T-helper 2 cell treated with Interferon-gamma antibody and Interleukin-4, amounts not matched to agents 5 μg/mL and 100 μg/mL, for 36 hours (primary cell): Measurements from ENCODE around the gene KLKB1.
"Not testable (repeated sequence)": the region's sequence is repeated elsewhere in the genome, so short reads cannot be mapped to it uniquely, and the experiment has no call there.

Experiments
- DNase-seq: peaks from one replicate; pipeline ENCODE4 v3.0.0; 2021; ENCODE audit warnings: low spot score
- H3K27ac Mint-ChIP-seq: one replicate; pipeline ENCODE4 v1.8.0; 2021; ENCODE audit warnings: mild to moderate bottlenecking, mixed read lengths
- H3K27me3 Mint-ChIP-seq: one replicate; pipeline ENCODE4 v1.8.0; 2021; ENCODE audit warnings: low read depth, mixed read lengths
- H3K36me3 Mint-ChIP-seq: one replicate; pipeline ENCODE4 v1.8.0; 2021; ENCODE audit warnings: low read depth, mixed read lengths
- H3K4me1 Mint-ChIP-seq: one replicate; pipeline ENCODE4 v1.8.0; 2021; ENCODE audit warnings: low read depth, mixed read lengths
- H3K4me3 Mint-ChIP-seq: one replicate; pipeline ENCODE4 v1.8.0; 2022; ENCODE audit warnings: mild to moderate bottlenecking, moderate library complexity, mixed read lengths
- H3K9me3 Mint-ChIP-seq: one replicate; pipeline ENCODE4 v1.8.0; 2021; ENCODE audit warnings: mixed read lengths

Gene KLKB1

GRCh38 chr4:186241616-186242015, 14.3 kb downstream of the KLKB1 start:
- Mint-ChIP-seq H3K9me3 (no peaks in the 10 kb centered on the region), H3K27me3 (no peaks in the 10 kb centered on the region), H3K36me3 (no peaks in the 10 kb centered on the region), H3K4me3 (no peak overlapping the region), H3K27ac (no peak overlapping the region), H3K4me1 (no peaks in the 10 kb centered on the region)
- no peak for DNase-seq

- not testable (repeated sequence) for H3K36me3 Mint-ChIP-seq, H3K4me1 Mint-ChIP-seq, H3K9me3 Mint-ChIP-seq, DNase-seq, H3K27ac Mint-ChIP-seq, H3K27me3 Mint-ChIP-seq, H3K4me3 Mint-ChIP-seq
These were observed 14.7 kb downstream of the KLKB1 start for GRCh38 chr4:186242031-186242430.

- no peak for DNase-seq
These were observed 16.0 kb downstream of the KLKB1 start for GRCh38 chr4:186243331-186243730.

GRCh38 chr4:186244835-186245234, 17.5 kb downstream of the KLKB1 start:
- H3K36me3 Mint-ChIP-seq: no peaks in the 10 kb centered on the region
- no peak overlapping the region for H3K27ac Mint-ChIP-seq
- no peak overlapping the region for H3K4me3 Mint-ChIP-seq
- no peaks in the 10 kb centered on the region for H3K9me3 Mint-ChIP-seq
- H3K4me1 Mint-ChIP-seq: no peaks in the 10 kb centered on the region
- H3K27me3 Mint-ChIP-seq: no peaks in the 10 kb centered on the region
- no peak for DNase-seq

More at GRCh38 chr4:186243331-186243730, 16.0 kb downstream of the KLKB1 start:
- Mint-ChIP-seq H3K27me3 (no peaks in the 10 kb centered on the region), H3K36me3 (no peaks in the 10 kb centered on the region), H3K27ac (no peak overlapping the region), H3K9me3 (no peaks in the 10 kb centered on the region), H3K4me1 (no peaks in the 10 kb centered on the region), H3K4me3 (no peak overlapping the region)

- not testable (repeated sequence) for H3K27ac Mint-ChIP-seq, H3K4me3 Mint-ChIP-seq, DNase-seq, H3K4me1 Mint-ChIP-seq, H3K9me3 Mint-ChIP-seq, H3K36me3 Mint-ChIP-seq, H3K27me3 Mint-ChIP-seq
These were observed 19.9 kb downstream of the KLKB1 start for GRCh38 chr4:186247062-186247752.

- H3K9me3 Mint-ChIP-seq: no peaks in the 10 kb centered on the region
- H3K27me3 Mint-ChIP-seq: no peaks in the 10 kb centered on the region
- DNase-seq: no peak
- no peaks in the 10 kb centered on the region for H3K4me1 Mint-ChIP-seq
- H3K27ac Mint-ChIP-seq: no peak overlapping the region
- no peak overlapping the region for H3K4me3 Mint-ChIP-seq
- no peaks in the 10 kb centered on the region for H3K36me3 Mint-ChIP-seq
These were observed 21.3 kb downstream of the KLKB1 start for GRCh38 chr4:186248643-186249042.

- no peaks in the 10 kb centered on the region for H3K9me3 Mint-ChIP-seq
- H3K36me3 Mint-ChIP-seq: no peaks in the 10 kb centered on the region
- H3K4me1 Mint-ChIP-seq: no peaks in the 10 kb centered on the region
- DNase-seq: no peak
- no peak overlapping the region for H3K4me3 Mint-ChIP-seq
- H3K27me3 Mint-ChIP-seq: no peaks in the 10 kb centered on the region
- H3K27ac Mint-ChIP-seq: no peak overlapping the region
These were observed 22.8 kb downstream of the KLKB1 start for GRCh38 chr4:186249785-186250754.

GRCh38 chr4:186250760-186251159, 23.5 kb downstream of the KLKB1 start:
- H3K4me3 Mint-ChIP-seq: no peak overlapping the region
- H3K27me3 Mint-ChIP-seq: no peaks in the 10 kb centered on the region
- no peaks in the 10 kb centered on the region for H3K9me3 Mint-ChIP-seq
- H3K27ac Mint-ChIP-seq: no peak overlapping the region
- H3K36me3 Mint-ChIP-seq: no peaks in the 10 kb centered on the region
- no peak for DNase-seq
- H3K4me1 Mint-ChIP-seq: no peaks in the 10 kb centered on the region

GRCh38 chr4:186255122-186255521, 27.8 kb downstream of the KLKB1 start:
- no peaks in the 10 kb centered on the region for H3K4me1 Mint-ChIP-seq
- H3K36me3 Mint-ChIP-seq: no peaks in the 10 kb centered on the region
- no peak overlapping the region for H3K4me3 Mint-ChIP-seq
- H3K27ac Mint-ChIP-seq: no peak overlapping the region
- no peak for DNase-seq
- no peaks in the 10 kb centered on the region for H3K27me3 Mint-ChIP-seq
- H3K9me3 Mint-ChIP-seq: no peaks in the 10 kb centered on the region

GRCh38 chr4:186258216-186258811, 31.0 kb downstream of the KLKB1 start:
- Mint-ChIP-seq H3K27ac (no peak overlapping the region), H3K4me1 (no peaks in the 10 kb centered on the region), H3K9me3 (no peaks in the 10 kb centered on the region), H3K27me3 (no peaks in the 10 kb centered on the region), H3K36me3 (no peaks in the 10 kb centered on the region), H3K4me3 (no peak overlapping the region)
- DNase-seq: no peak

GRCh38 chr4:186260117-186260503, 32.8 kb downstream of the KLKB1 start:
- no peaks in the 10 kb centered on the region for H3K9me3 Mint-ChIP-seq
- H3K4me3 Mint-ChIP-seq: no peak overlapping the region
- peaks cover 2% of the 10 kb centered on the region for H3K27me3 Mint-ChIP-seq
- no peak for DNase-seq
- no peaks in the 10 kb centered on the region for H3K36me3 Mint-ChIP-seq
- H3K4me1 Mint-ChIP-seq: no peaks in the 10 kb centered on the region
- no peak overlapping the region for H3K27ac Mint-ChIP-seq

- no peak for DNase-seq
- no peak overlapping the region for H3K27ac Mint-ChIP-seq
- no peaks in the 10 kb centered on the region for H3K36me3 Mint-ChIP-seq
- H3K27me3 Mint-ChIP-seq: peaks cover 2% of the 10 kb centered on the region
- H3K9me3 Mint-ChIP-seq: no peaks in the 10 kb centered on the region
- no peak overlapping the region for H3K4me3 Mint-ChIP-seq
- H3K4me1 Mint-ChIP-seq: no peaks in the 10 kb centered on the region
These were observed 33.5 kb downstream of the KLKB1 start for GRCh38 chr4:186260504-186261448.

GRCh38 chr4:186264660-186265059, 37.4 kb downstream of the KLKB1 start:
- Mint-ChIP-seq H3K27me3 (peaks cover 16% of the 10 kb centered on the region), H3K4me3 (no peak overlapping the region), H3K4me1 (no peaks in the 10 kb centered on the region), H3K27ac (no peak overlapping the region), H3K36me3 (no peaks in the 10 kb centered on the region), H3K9me3 (no peaks in the 10 kb centered on the region)
- no peak for DNase-seq
